NCI-H2081 treated with DMSO at 0.1 percent for 48 hours (cell line): ENCODE results near the gene OTUD5.
"Not testable (repeated sequence)": the region's sequence is repeated elsewhere in the genome, so short reads cannot be mapped to it uniquely, and the experiment has no call there.

Experiments used
- DNase-seq: peaks from one replicate; lab custom pipeline; 2025; lab: John Stamatoyannopoulos, UW

Gene OTUD5

GRCh38 chrX:48957477-48957826 is at the start of gene OTUD5:
TSS of gene OTUD5 (minus strand) at chrX:48957607. CDS start at chrX:48957570, 37 bp downstream.
- no peak for DNase-seq

- no peak for DNase-seq
These were observed 46.3 kb upstream of the OTUD5 start for GRCh38 chrX:49003696-49004095.

GRCh38 chrX:49002091-49002935 is 44.9 kb upstream of the OTUD5 start, which contains the start of gene GRIPAP1:
TSS of gene GRIPAP1 (minus strand) at chrX:49002264. CDS start at chrX:49002229, 35 bp downstream.
- DNase-seq = peak; percentile 52

GRCh38 chrX:49001521-49002090 is 44.2 kb upstream of the OTUD5 start:
- DNase-seq = no peak

DNA sequence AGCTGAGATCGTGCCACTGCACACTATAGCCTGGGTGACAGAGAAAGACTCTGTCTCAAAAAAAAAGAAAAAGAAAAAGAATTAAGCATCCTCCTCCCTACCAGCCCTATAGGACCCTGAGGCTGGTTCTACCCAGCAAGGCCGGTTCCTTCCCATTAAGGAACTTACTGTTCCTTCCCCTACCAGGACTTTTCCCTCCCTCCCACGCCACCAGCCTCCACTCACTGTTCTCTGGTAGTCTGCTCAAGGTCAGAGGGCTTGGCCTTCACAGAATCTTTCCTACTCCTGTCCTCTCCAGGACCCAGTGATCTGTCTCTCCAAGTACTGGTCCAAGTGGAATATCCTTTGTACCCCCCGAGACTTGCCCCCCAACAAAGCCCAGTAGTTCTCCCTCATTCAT is 43.2 kb upstream of the OTUD5 start:
- DNase-seq = no peak

DNA sequence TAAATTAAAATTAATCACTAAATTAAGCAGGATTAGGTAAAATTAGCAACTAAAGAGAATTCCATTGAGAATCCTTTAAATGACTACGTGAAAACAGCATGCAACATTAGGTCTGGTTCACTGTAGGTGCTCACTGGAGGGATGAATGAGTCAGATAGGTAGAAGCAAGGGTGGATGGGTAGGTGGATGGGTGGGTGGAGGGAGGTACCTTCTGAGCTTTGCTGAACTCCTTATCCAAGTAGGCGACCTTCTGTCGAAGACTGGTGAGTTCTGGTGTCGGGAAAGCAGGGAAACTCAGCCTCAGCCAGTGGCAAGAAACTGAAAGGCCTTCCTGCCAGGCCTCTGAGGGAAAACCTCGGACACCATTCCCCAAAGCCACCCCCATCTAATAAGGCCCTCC is 41.6 kb upstream of the OTUD5 start:
- DNase-seq = no peak

DNA sequence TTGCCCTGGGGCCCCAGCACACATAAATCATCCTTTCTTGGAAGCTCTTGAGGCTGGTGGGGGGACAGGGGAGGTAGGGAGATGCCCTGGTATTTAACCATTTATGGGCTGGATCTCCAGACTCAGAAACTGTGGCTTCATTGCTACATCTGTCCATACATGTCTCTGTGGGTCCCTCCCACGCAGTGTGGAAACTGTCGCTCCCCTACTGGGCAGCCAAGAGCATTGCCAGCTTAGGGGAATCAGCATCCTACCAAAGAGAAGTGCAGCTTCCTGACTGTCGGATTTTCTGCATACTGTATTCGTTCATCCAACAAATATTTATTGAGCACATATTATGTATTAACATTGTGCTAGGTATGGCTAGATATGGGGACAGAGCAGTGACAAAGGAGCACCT is 41.0 kb upstream of the OTUD5 start:
- DNase-seq = no peak

GRCh38 chrX:48997865-48998264 is 40.5 kb upstream of the OTUD5 start:
- DNase-seq = no peak

- DNase-seq = no peak
These were observed 40.0 kb upstream of the OTUD5 start for GRCh38 chrX:48997455-48997854.

DNA sequence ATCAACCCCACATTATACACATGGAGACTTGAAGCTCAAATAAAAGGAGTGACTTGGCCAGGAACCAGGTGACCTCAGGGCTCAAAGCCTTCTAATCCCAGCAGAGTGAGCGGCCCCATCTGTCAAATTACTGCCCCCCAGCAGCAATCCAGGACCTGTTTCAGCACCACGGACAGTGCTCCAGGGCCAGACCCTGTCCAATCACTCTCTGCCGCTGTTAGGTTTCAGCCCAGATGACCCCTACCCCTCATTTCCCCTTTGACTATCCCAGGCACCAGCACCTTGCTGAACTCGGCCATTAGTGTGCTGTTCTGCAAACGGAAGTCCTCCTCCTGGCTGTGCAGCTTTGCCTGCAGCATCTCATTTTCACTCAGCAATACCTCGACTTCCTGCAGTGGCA is 39.6 kb upstream of the OTUD5 start:
- DNase-seq = no peak

- DNase-seq = no peak
These were observed 34.9 kb upstream of the OTUD5 start for GRCh38 chrX:48992341-48992740.

- no peak for DNase-seq
These were observed 32.1 kb upstream of the OTUD5 start for GRCh38 chrX:48989483-48989882.

DNA sequence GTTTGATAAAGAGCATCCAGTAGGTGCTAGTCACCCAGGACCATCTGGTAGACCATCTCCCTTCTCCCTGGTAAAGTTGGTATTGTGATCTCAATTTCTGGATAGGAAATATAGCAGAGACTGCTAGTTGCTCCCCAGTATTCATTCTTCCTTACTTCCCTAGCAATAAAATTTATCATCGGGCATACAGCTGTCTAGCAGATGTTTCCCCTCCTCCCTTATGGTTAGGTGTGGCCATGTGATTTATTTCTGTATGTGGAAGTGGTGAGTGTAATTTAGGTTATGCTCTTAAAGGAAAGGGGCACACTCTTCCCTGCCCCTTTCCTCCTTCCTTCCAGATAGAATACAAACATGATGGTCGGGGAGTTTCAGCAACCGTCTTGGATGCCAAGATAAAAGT is 26.5 kb upstream of the OTUD5 start:
- no peak for DNase-seq

GRCh38 chrX:48983081-48983480 is 25.7 kb upstream of the OTUD5 start:
- no peak for DNase-seq

- DNase-seq = no peak
These were observed 23.8 kb upstream of the OTUD5 start for GRCh38 chrX:48981178-48981577.

GRCh38 chrX:48980341-48980740 is 22.9 kb upstream of the OTUD5 start:
- DNase-seq = not testable (repeated sequence)

GRCh38 chrX:48978226-48978625 is 20.8 kb upstream of the OTUD5 start:
- no peak for DNase-seq

DNA sequence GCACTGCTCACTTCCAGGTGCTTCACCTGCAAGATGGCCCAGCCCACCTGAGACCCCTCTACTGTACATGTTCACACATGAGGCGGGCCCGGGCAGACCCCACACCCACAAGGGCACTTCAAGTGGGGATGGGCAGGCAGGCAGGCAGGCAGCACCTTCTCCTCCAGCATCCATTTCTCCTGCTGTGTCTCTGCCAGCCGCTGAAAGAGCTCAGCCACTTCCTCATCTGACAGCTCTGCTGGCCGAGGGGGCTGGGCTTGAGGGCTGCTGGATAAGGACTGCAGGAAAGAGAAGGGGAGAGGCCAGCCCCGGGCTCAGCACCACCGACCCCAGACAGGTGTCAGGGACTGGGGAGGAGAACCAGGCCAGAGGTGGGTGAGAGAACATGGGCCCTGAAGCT is 18.7 kb upstream of the OTUD5 start:
- DNase-seq = no peak

GRCh38 chrX:48975541-48975940 is 18.1 kb upstream of the OTUD5 start:
- DNase-seq = no peak

DNA sequence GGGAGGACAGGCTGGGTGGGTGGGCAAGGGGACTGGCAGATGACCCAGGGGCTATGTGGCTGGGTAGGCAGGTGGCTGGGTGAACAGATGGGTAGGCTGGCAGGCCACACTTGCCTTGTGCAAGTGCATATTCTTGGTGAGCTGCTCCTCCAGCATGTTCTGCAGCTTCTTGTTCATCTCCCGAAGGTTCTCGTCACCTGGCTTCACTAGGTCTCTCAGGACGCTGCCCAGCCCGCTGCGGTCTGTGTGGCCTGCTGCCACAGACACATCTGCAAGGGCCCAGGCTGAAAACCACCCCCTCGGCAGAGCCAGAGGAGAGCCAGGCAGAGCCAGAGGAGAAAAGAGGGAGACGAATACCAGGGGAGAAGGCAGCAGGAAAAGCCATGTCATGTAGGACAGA is 17.6 kb upstream of the OTUD5 start:
- DNase-seq = no peak

DNA sequence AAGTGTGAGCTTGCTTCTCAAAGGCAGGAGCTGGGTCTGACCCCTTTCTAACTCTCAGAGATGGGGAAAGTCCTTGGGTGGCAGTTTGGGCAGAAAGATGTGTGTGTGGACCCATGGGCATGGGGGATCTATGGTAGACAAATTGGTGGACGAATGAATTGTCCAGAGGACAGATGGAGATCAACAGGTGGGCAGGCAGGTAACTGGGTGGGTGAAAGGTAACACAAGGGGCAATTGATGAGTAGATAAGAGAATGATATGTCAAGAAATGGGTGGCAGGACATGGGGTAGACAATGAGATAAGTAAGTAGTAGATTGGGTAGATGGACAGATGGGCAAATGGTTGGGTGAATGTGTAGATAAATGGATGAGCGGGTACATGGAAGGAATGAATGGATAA is 17.2 kb upstream of the OTUD5 start:
- no peak for DNase-seq

- DNase-seq = no peak
These were observed 16.6 kb upstream of the OTUD5 start for GRCh38 chrX:48974033-48974432.

DNA sequence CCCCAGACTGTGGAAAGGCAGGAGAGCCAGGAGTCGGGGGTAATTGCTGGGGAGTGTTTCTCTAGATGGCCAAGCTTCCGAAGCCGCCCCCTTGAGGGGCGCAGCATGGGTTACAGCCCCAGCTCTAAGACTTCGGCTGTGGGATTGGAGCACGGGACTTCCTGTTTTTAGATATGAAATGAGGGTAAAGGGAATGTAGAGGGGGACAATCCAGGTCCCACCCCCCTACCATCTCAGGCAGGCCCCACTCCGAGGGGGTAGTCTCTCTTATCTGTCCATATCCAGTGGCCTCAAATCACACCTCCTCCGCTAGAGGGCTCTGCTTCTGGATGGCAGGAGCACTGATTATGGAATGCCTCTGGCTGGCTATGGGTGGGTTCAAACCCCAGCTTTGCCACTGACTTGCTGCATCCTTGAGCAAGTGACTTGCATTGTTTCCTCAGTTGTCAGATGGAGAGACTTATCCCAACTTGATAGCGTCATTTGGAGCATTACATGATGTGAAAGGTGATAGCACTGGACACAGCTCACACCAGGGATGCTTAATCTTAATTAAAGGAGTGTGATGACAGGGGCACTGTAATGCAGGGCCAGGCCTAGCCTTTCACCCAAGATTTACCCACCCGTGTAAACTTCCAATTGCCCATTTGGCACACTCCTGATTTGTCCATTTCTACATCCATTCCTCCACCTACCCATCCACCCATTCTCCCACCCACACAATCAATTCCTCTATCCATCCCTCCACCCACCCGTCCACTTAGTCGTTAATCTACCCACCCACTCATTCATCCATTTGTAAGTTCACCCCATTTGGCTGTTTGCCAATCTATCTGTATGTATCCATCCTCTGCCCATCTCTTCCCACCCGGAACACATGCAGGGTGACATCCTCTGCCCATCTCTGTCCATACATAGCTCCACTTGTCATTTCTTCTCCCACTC is 15.1 kb upstream of the OTUD5 start:
- no peak for DNase-seq
